HG03045 (cell line): ENCODE measurements around the gene PIM3.

Experiments used
- ATAC-seq: cut with Tn5 transposase; IDR thresholded peaks from one replicate; pipeline ENCODE4 v1.9.1; 2021; ENCODE audit warnings: mild to moderate bottlenecking, moderate library complexity; ENCODE audit not compliant: unreplicated experiment

PIM3 gene

GRCh38 chr22:49927483-49928184 lies 32.9 kb upstream of the PIM3 start:
- no peak for ATAC-seq

DNA sequence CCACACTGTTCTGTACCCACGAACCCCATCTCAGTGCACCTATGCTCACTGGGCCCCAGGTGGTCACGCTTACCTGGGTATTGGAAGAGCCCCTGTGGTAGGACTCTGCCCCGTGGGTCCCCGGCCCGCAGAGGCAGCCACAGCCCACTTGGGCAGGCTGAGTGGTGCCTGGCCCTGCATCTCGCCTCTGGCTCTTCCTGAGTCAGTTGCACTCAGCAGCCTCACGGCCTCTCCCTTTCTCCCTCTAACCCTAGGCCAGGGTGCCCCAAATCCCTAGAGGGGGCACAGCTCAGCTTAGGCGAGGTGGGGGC lies 32.4 kb upstream of the PIM3 start:
- ATAC-seq, result no peak

DNA sequence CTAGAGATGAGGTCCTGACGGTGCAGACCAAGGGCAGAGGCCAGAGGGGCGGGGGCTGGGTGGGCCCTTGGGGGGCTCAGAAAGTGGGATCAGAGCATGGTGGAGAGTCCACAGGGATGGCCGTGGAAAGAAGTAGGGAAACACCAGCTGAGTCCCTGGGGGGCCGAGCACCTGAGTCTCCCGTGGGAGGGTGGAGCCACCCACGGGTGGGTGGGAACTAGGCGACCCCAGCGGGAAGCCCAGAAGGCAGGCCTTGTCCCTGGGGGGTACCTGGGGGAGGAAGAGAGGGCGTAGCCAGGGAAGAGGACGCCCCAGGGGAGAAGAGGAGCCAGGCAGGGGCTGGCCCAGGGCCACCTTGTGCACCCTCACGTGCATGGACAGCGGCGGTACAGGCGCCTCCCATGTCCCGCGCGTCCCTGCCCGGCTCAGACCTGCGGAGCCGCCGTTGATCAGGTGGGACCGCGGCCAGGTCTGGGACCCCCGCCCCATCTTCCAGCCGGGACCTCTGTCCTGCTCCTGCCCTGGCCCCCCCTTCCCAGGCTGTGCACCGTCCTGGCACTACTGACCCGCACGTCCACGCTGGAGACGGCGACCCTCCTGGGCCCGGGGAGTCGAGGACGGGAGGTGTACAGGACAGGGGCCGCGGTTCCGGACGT lies 31.9 kb upstream of the PIM3 start:
- no peak for ATAC-seq

GRCh38 chr22:49929211-49929979 lies 31.2 kb upstream of the PIM3 start:
- ATAC-seq, result no peak

- no peak for ATAC-seq
Measured at GRCh38 chr22:49929994-49930575, 30.5 kb upstream of the PIM3 start.

DNA sequence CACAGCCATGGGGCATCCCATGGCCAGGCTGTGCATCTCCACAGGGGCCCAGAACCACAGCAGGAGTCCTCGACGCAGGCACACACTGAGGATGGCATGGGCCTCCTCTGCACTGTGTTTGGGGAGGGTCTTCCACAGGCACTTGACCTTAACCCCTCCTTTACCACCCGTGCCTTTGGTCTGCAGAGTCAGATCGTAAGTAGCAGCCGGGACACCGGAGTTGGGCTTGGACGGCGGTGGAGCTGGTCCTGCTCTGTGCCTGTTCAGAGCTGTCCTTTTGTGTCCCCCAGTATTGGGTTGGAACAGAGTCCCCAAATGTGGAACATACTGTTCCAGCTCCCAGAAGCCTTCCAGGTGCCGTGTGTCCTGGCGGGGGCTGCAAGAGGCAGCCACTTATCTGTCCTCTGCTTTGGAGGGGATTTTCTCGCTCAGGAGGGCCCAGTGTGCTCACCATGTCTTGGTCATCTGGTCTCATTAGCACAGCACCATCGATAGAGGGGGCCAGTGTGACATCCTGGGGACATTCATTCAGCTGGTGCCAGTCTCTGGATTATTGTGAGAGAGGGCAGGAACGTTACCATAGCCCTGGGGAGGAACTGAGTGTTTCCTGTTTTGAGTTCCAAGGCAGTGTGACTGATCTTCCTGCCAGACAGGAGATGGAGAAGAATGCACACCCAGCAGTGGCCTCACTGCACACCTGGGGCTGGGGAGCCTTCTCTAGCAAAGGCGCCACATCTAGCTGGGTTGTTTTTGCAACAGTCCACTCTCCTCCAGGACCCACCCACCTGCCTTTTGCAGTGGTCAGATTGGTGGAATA lies 29.8 kb upstream of the PIM3 start:
- ATAC-seq, result no peak

DNA sequence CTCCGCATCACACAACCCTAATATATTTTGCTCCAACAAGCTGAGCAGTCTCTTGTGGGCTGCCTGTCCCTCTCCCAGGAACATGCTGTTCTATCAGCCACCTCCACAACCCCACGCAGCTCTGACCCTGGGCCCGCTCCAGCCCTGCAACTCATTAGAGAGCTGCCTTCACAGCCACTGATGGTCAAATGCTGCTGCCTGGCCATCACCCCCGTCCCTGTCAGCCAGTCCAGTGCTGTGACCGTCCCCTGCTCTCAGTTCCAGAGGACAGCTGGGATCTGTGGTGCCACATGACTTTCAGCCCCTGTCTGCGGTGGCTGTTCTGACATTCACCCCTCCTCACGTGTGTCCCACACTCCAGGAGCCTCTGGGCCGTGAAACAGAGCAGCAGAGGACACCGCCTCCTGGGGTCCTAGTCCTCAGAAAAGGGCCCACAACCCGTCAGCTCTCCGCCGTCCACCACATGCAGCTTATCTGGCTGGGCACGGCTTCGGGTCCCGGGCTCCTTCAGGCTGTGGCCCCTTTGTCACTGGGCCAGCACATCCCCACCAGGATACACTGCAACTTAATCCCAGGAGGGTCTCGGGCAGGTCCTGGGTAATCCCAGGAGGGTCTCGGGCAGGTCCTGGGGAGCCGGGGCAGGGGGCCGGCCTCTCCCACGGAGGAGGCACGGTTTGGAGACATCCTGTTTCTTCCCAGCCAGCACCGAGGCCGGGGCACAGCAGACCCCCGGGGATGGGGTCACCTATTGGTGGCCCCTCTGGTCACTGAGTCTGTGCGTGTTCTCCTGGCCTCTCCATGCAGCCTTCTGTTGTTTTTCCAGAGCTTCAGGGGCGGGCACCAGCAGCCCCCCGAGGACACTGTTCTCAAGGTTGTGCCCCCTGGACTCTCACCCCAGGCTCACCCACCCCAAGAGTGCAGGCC lies 27.1 kb upstream of the PIM3 start:
- no peak for ATAC-seq

DNA sequence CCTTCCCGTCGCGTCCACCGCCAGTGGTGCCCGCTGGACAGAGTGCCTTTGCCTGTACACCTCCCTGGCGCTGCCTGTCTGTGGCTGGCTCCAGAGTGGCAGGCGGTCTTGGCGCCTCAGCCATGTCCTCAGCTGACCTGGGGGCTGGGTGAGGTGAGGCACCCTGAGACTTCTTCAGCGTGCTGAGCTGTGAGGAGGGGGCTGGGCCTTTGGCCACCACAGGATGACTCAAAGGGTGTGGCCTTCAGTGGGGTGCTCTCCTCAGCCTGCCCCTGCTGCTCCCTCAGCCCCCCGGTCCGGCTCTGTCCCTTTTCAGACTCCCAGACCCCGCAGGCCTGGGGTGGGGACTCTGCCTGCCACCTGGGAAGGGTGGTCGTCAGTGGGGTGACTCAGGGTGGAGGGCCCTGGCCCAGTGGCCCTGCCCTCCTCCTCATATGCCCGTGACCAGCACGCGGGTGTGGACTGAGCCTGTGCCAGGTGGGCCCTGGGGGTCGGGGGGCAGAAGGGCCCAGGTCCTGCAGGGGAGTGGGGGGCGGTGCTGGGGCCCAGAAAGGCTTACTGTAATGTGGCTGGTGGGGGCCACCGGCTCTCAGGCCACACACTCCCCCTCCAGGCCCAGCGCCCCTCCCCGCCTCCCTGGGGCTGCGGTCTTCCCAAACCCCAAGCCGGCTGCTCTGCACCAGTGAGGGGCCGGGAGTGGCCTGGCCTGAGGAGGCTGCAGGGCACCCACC lies 26.2 kb upstream of the PIM3 start:
- no peak for ATAC-seq

DNA sequence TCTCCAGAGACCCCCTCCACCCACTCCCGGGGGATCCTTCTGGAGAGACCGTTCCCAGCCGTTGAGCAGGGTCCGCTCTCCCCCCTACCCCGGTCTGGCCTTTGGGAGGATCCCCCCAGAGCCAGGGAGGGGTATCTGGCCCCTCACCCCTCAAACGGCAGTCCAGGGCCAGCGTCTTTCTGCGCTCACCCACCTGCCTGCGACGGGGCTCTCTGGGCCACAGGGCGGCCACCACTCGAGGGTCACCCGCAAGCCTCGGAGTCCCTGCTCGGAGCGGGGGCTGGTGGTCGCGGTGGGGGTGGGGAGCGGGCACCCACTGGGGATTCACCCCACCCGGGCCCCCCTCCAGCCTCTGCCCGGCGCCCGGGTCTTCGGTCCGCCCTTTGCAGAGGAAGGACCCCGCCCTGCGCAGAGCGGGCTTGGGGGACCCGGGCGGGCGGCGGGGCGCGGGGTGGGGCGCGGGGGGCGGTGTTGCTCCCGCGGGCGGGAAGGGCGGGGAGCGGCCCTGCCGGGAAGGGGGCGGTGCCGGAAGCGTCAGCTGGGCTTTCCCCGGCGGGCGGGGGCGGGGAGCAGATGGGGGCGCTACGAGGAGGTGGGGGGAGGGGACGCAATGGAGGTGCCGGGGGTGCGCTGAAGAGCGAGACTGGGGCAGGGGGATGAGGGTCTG lies 25.5 kb upstream of the PIM3 start:
- ATAC-seq, result no peak

DNA sequence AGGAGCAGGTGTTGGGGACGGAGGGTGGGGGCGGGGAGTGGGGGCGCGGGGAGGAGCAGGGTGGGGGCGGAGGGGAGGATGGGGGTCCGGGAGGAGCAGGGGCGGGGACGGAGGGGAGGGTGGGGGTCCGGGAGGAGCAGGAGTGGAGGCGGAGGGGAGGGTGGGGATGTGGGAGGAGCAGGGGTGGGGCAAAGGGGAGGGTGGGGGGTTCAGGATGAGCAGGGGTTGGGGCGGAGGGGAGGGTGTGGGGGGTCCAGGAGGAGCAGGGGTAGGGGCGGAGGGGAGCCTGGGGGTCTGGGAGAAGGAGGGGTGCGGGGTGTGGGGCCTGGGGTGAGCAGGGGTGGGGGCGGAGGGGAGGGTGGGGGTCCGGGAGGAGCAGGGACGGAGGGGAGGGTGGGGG lies 25.0 kb upstream of the PIM3 start:
- ATAC-seq, result no peak

DNA sequence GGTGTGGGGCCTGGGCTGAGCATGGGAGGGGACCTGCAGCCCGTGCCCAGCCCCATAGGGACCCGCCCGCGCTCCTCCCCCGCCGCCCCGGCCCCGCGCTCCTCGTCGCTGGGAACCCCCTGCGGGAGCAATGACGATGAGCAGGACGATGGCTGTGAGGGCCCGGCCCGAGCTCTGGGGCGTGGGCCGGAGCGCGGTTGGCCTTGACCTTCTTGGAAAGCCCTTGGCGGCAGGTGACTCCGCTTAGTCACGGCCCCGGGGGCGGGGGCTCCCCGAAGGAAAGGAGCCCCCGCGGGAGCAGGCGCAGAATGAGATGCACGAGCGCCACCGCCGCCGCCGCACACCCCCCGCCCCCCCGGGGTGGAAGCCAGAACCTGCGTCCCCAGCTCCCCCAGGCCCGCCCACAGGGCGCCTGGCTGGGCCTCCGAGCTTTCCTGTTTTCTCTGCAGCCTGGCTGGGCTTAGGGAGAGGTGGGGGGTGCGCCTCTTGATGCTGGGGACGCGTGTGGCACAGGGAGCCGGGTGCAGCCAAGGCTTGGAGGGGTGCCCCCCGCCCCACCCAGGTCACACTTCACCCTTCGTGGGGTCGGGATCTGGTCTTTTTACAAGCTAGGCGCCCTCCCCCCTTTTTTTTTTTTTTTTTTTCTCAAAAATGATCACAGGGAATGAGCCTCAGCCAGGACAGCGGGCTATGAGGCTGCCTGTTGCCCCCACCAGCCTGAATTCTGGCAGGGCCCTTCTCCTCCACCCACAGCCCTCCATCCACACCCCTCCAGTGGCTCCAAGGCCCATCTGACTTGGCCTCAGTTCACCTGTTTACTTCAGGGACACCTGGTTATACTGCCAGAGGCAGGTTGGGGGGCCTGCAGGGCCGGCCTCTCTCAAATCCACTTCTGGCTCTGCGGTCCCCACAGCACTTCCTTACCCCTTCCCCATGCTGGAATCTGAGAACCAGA lies 24.3 kb upstream of the PIM3 start:
- peak; percentile 47 for ATAC-seq

DNA sequence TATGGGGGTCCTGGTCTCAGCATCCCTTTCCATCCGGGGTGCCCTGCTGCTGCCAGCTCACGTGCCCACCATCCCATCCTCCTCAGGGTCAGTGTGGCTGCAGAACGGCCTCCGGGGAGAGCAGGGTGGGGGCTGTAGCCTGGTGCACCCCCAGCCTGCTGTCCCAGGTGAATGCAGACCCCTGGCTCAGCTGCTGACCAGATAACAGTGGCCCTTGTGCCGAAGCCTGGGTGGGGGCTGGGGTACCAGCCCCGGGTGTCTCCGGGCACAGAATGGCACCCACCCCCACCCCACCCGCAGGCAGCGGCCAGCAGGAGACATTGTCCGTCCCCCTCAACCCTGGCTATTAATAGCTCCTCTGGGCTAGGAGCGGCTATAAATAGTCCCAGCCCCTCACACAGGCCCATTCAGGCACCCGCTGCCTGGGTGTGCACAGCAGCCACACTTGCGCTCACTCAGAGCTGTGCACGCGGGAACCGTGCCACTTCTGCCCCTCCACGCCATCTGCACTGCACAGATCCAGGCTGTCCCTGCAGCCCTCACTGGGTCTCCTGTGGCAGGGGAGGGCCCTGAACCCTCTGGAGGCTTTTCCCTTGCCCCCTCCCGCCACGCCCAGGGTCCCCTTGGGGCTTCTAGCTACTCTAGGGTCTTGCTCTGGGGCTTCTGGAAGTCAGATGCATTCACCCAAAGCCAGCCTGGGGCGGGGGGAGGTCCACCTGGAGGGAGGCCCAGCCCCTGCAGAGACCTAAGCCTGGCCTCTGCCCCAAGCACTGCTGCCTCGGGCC lies 23.4 kb upstream of the PIM3 start:
- no peak for ATAC-seq

DNA sequence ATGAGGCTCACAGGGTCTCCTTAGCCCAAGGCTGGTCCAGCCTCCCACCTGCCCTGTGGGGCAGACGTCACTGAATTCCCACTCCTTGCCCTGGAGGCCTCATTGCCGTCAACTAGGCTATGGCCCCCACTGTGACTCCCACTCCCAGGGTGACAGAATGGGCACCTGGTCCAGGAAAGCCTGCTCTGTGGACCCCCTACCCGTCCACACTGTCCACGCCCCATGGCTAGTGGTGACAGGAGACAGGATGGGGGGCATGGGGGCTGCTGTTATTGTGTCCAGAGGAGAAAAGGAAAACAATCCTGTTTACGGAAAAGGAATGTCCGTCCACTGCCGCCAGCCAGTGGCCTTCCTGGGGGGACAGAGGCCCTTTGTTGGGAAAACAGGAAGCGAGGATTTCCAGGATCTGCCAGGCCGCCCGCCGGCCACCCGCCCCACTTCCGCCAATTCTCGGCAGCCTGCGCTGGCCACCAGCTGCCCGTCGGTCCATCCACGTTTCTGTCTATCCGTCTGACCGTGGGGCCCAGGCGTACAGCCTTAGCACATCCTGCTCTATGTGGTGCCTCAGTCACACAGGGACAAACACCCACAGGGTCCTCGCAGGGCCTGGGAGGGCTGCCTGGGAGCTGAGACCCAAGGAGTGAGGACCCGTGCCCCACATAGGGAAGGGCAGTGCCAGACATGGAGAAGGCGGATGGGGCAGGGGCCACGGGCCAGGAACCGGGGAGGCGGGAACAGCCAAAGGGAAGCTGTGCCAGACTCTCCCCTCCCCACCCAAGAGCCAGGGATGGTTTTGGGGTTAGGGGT lies 22.6 kb upstream of the PIM3 start:
- no peak for ATAC-seq

DNA sequence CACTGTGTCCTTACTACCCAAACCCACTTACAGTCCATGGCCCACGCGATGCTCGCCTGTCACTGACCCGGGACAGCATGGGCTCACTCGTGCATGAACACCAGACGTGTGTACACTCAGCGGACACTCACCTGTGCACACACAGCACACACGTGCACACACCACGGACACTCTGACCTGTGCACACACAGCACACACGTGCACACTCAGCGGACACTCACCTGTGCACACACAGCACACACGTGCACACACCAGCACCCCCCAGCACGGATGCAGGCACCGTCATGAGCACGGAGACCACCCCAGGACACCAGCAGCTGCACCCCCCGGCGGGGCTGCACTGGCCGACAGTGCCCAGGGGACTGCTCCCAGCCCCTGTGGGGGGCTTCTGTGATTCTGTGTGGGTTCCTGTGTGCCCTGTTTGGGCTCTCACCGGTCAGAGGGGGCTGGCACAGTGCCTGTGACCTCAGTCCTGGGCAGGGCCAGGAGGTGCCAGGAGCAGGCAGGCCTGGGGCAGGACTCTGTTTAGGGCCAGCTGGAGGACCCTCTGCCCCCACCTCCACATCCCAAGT lies 21.9 kb upstream of the PIM3 start:
- no peak for ATAC-seq

GRCh38 chr22:49941507-49942316 lies 18.9 kb upstream of the PIM3 start:
- ATAC-seq, result no peak
